GM06990 (cell line): Measurements from ENCODE around the gene CCL25.
"Not testable (repeated sequence)": the region's sequence is repeated elsewhere in the genome, so short reads cannot be mapped to it uniquely, and the experiment has no call there.

Experiments used
- DNase-seq: peaks from one replicate; pipeline ENCODE4 v3.0.0-alpha.2; 2011; ENCODE audit not compliant: insufficient read length; ENCODE audit errors: extremely low read depth
- H3K27me3 ChIP-seq: replicated peaks from 2 replicates; pipeline ENCODE4 v1.6.0; 2011; ENCODE audit warnings: low read length; ENCODE audit not compliant: control insufficient read depth, insufficient read depth
- H3K36me3 ChIP-seq: 2 replicates; pipeline ENCODE4 v1.5.1; 2011; ENCODE audit warnings: low read length; ENCODE audit not compliant: control insufficient read depth, insufficient read depth
- H3K4me3 ChIP-seq: replicated peaks from 2 replicates; pipeline ENCODE4 v1.5.1; 2011; ENCODE audit warnings: low read depth, mild to moderate bottlenecking, control low read depth, low read length
- TF ChIP-seq, protein P1 (sequence below): IDR thresholded peaks from 2 replicates; pipeline ENCODE4 v1.5.1; 2011; ENCODE audit warnings: low read length, control low read depth, mild to moderate bottlenecking, inconsistent platforms; ENCODE audit not compliant: insufficient read depth, poor library complexity, severe bottlenecking

Gene CCL25

DNA sequence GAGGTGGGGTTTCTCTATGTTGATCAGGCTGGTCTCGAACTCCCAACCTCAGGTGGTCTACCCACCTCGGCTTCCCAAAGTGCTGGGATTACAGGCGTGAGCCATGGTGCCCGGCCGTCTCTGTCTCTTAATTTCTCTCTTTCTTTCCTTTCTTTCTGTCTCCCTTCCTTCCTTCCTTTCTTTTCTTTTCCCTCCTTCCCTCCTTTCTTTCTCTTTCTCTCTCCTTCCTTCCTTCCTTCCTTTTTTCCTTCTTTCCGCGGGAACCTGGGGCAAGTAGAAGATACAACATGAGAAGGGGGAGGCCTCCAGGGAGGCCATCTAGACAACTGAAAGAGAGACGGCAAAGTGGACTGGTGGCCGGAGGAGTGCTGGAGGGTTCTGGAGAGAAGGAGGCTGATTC lies 31.9 kb upstream of the CCL25 start:
- no peak for DNase-seq
- TF ChIP-seq, protein P1, sequence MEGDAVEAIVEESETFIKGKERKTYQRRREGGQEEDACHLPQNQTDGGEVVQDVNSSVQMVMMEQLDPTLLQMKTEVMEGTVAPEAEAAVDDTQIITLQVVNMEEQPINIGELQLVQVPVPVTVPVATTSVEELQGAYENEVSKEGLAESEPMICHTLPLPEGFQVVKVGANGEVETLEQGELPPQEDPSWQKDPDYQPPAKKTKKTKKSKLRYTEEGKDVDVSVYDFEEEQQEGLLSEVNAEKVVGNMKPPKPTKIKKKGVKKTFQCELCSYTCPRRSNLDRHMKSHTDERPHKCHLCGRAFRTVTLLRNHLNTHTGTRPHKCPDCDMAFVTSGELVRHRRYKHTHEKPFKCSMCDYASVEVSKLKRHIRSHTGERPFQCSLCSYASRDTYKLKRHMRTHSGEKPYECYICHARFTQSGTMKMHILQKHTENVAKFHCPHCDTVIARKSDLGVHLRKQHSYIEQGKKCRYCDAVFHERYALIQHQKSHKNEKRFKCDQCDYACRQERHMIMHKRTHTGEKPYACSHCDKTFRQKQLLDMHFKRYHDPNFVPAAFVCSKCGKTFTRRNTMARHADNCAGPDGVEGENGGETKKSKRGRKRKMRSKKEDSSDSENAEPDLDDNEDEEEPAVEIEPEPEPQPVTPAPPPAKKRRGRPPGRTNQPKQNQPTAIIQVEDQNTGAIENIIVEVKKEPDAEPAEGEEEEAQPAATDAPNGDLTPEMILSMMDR = no peak

DNA sequence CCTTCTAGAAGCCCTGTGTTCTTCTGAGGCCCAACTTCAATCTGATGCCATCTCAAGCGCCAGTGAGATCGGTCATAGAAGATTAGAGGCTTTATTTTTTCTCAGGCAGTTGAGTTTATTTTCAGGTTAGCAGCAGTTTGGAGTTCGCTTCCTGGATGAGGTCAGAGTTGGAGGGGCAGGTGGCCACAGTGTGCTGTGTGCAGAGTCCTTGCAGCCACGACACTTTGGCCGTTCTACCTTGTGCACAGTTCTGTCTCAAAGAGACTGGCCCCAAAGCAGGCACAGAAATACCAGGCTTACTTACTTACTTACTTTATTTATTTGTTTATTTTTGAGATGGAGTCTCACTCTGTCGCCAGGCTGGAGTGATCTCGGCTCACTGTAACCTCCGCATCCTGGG lies 31.2 kb upstream of the CCL25 start:
- no peak overlapping the region for H3K4me3 ChIP-seq
- TF ChIP-seq, protein P1 = no peak
- H3K36me3 ChIP-seq = no peaks in the 10 kb centered on the region; the same call in 1 of the 2 replicates
- no peaks in the 10 kb centered on the region for H3K27me3 ChIP-seq
- DNase-seq = no peak

More for the DNA sequence above, 31.9 kb upstream of the CCL25 start:
- H3K27me3 ChIP-seq = no peaks in the 10 kb centered on the region
- H3K4me3 ChIP-seq = no peak overlapping the region
- H3K36me3 ChIP-seq = no peaks in the 10 kb centered on the region; the same call in 1 of the 2 replicates

DNA sequence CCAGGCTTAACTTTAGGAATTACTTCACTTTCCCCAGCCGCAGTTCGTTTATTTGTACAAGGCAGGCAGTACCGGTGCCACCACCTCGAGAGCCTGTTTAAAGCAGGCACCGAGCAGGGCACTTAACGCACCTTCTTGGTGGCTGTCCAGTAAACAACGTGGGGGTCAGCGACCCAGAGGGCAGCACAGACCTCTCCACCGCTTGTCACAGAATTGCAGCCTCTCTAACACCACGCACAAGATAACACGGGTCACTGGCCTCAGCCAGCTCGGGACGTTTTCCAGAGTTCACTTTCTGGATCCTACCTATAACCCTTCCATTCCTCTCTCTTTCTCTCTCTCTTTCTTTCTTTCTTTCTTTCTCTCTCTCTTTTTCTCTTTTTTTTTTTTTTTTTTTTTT lies 30.3 kb upstream of the CCL25 start:
- Histone ChIP-seq H3K27me3 (no peaks in the 10 kb centered on the region), H3K4me3 (no peak overlapping the region), H3K36me3 (no peaks in the 10 kb centered on the region; the same call in 1 of the 2 replicates)
- no peak for DNase-seq
- TF ChIP-seq, protein P1 = no peak

DNA sequence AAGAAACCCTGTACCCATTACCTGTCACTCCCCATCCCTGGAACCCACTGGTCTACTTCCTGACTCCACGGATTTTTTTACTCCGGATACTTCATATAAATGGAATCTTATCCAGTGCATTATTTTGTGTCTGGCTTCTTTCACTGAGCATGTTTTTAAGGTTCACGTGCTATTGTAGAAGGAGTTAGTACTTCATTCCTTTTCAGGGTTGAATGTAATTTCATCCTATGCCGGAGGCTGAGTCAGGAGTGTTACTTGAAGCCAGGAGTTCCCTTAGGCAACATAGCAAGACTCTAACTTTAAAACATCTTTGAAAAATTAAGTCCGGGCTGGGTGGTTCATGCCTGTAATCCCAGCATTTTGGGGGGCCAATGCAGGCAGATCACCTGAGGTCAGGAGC lies 29.2 kb upstream of the CCL25 start:
- Histone ChIP-seq H3K36me3 (no peaks in the 10 kb centered on the region), H3K27me3 (no peaks in the 10 kb centered on the region), H3K4me3 (no peak overlapping the region)
- TF ChIP-seq, protein P1 = no peak
- no peak for DNase-seq

DNA sequence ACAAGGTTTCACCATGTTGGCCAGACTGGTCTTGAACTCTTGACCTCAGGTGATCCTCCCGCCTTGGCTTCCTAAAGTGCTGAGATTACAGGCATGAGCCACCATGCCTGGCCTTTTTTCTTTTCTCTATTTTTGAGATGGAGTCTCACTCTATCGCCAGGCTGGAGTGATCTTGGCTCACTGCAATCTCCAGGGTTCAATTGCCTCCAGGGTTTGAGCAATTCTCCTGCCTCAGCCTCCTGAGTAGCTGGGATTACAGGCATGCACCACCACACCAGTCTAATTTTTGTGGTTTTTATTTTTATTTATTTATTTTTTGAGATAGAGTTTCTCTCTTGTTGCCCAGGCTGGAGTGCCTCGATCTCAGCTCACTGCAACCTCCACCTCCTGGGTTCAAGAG lies 28.3 kb upstream of the CCL25 start:
- DNase-seq, H3K36me3 ChIP-seq, H3K27me3 ChIP-seq, H3K4me3 ChIP-seq: not testable (repeated sequence)

DNA sequence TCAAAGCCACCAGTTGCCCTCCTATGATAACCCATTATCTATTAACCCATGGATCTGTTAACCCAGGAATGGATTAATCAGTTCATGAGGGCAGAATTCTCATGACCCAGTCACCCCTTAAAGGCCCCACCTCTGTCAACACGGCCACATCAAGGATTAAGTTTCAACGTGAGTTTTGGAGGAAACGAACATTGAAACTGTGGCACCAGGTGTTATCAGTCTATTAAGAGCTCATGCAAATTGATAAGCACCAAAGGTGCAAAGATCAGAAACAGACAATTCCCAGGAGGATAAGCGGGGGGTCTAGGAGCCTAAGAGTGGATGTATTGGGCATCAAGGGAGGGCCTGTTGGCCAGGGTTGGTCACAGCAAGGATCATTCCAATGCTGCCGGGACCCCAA lies 27.2 kb upstream of the CCL25 start:
- TF ChIP-seq, protein P1 = no peak
- Histone ChIP-seq H3K4me3 (no peak overlapping the region), H3K36me3 (no peaks in the 10 kb centered on the region), H3K27me3 (no peaks in the 10 kb centered on the region)
- no peak for DNase-seq
